ENCODE measurements around the gene UGT1A8.

Gene UGT1A8

DNA sequence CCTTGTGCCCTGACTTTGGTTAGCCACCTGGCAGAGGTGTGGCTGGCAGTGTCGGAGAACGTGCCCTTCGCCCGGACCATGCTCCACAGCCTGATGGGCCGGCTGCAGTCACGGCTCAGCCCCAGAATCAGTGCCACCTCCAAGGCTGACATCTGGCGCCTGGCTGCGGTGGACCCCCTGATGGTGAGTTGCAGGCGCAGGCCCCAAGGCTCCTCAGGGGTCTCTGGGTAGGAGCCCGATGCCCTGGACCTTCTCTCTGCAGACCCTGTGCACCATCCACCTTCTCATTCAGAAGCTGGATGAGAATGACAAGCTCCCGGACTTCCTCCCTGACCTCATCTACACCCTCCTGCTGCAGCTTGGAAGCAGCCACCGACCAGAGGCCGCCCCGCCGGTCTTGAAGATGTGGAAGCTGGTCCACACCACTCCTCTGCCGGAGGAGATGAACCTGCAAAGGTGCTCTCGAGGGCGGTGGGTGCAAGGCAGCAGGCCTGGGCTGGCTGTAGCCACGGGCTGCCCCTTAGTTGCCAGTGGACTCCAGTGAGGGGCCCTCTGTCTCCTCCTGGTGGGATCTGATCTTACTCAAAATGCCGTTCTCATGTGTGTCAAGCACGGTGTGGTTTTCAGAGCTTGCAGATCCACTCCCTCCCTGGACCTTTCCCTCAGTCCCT lies 204.8 kb downstream of the UGT1A8 start:
- no peak for DNase-seq
